Prostate gland (tissue), 2 donors: ENCODE measurements around the gene ATG5. TPM values are rescaled to one million over a fixed set of nuclear protein-coding genes. Genes with fewer than 3 reads are reported as not detected.
A peak's percentile ranks its signal among the peaks of the same experiment; 100 is the strongest.

Source experiments
- DNase-seq: peaks from one replicate; pipeline ENCODE4 v3.0.0-alpha.2; 2019; ENCODE audit warnings: low spot score
- H3K27ac ChIP-seq, 2 donors: fragments of 200-600 bp; sonication (generic); 2 replicates each; pipeline ENCODE4 v1.5.1; 2017 to 2019
- H3K27me3 ChIP-seq: fragments of 200-600 bp; sonication (generic); replicated peaks from 2 replicates; pipeline ENCODE4 v1.5.1; 2019; ENCODE audit not compliant: insufficient read depth
- H3K36me3 ChIP-seq, 2 donors: fragments of 200-600 bp; sonication (generic); 1 replicate in 1 of 2; 2 replicates in 1 of 2; pipeline versions ENCODE4 v1.5.1 to v1.8.1; 2017 to 2019
- H3K4me1 ChIP-seq: fragments of 200-600 bp; sonication (generic); replicated peaks from 2 replicates; pipeline ENCODE4 v1.5.1; 2019
- H3K4me3 ChIP-seq, 2 donors: fragments of 200-600 bp; sonication (generic); 2 replicates each; pipeline ENCODE4 v1.5.1; 2017 to 2019
- H3K9me3 ChIP-seq: fragments of 200-600 bp; sonication (generic); 2 replicates; pipeline ENCODE4 v1.5.1; 2017
- CTCF ChIP-seq, 4 experiments: fragments of 200-600 bp in 2 of 4; fragments of 450-650 bp in 2 of 4; sonication (generic) in 2 of 4; IDR thresholded peaks; 1 replicate in 3 of 4; 2 replicates in 1 of 4; pipeline ENCODE4 v1.5.1; 2016 to 2019; ENCODE audit warnings: antibody characterized with exemption in 4 of 4, mild to moderate bottlenecking in 2 of 4, moderate library complexity in 2 of 4
- POLR2A ChIP-seq: fragments of 450-650 bp; IDR thresholded peaks from one replicate; pipeline ENCODE4 v1.6.1; 2016; ENCODE audit warnings: antibody characterized with exemption, mild to moderate bottlenecking
- POLR2AphosphoS5 ChIP-seq: sonication (generic); formaldehyde crosslinking; IDR thresholded peaks from one replicate; pipeline ENCODE4 v1.6.1; 2017; ENCODE audit warnings: antibody characterized with exemption
- WGBS: methylation state at CpG from one replicate; pipeline ENCODE4 v1.1.5; 2018; 5-methylcytosine and 5-hydroxymethylcytosine counted together
- intact Hi-C: fragments of 100-400 bp; cut with DNase I; formaldehyde crosslinking; loops from one replicate; pipeline ENCODE4 v1.14.2; 2022
- total RNA-seq, 2 donors: library from RNA; depleted of rRNA; stranded (reverse); fragments of >200 nt; gene quantifications; one replicate each; pipeline ENCODE4 v1.1.0, GENCODE V29; 2016

The ATG5 gene
- total RNA-seq, 2 donors from 2014 or later, result 31.9 to 34.3 TPM

GRCh38 chr6:106369739-106370138 lies 44.2 kb upstream of the ATG5 start:
- no peaks in the 10 kb centered on the region for H3K4me1 ChIP-seq
- DNase-seq, result no peak
- no peak for TF ChIP-seq POLR2AphosphoS5
- no peak for TF ChIP-seq POLR2A
- no peak for TF ChIP-seq CTCF (IDR thresholded peaks at IDR 0.05)
- no peak overlapping the region for H3K27ac ChIP-seq
- 81% methylated on average over 2 of the region's 2 CpGs for WGBS
- no peaks in the 10 kb centered on the region for H3K9me3 ChIP-seq
- no peaks in the 10 kb centered on the region for H3K36me3 ChIP-seq
- intact Hi-C loops, result no loop called here
- no peaks in the 10 kb centered on the region for H3K27me3 ChIP-seq
- no peak overlapping the region for H3K4me3 ChIP-seq

- Histone ChIP-seq H3K4me3 (no peak overlapping the region), H3K27me3 (no peaks in the 10 kb centered on the region), H3K27ac (no peak overlapping the region), H3K4me1 (no peaks in the 10 kb centered on the region), H3K9me3 (no peaks in the 10 kb centered on the region), H3K36me3 (no peaks in the 10 kb centered on the region)
- 96% methylated on average over 3 of the region's 3 CpGs for WGBS
- intact Hi-C loops, result no loop called here
- TF ChIP-seq POLR2A (no peak), POLR2AphosphoS5 (no peak), CTCF (IDR thresholded peaks at IDR 0.05) (no peak)
- DNase-seq, result no peak
These were observed 38.0 kb upstream of the ATG5 start for GRCh38 chr6:106363401-106364138.

GRCh38 chr6:106360989-106361430 lies 35.5 kb upstream of the ATG5 start:
- intact Hi-C loops, result no loop called here
- peak overlapping the region; percentile 67 to 81 for H3K27ac ChIP-seq

GRCh38 chr6:106360410-106360988 lies 34.9 kb upstream of the ATG5 start, which contains the start of gene CRYBG1:
Gene CRYBG1, plus strand, starts transcription at chr6:106360717. Its CDS starts 192 bp downstream, at chr6:106360909.
- 2% methylated on average over 23 of the region's 66 CpGs for WGBS
- no peaks in the 10 kb centered on the region for H3K9me3 ChIP-seq
- peak; percentile 84 for DNase-seq
- peak within 1 kb of the TSS; percentile 67 to 81 for H3K27ac ChIP-seq
- H3K4me1 ChIP-seq, result no peaks in the 10 kb centered on the region
- H3K36me3 ChIP-seq, result no peaks in the 10 kb centered on the region
- H3K27me3 ChIP-seq, result no peaks in the 10 kb centered on the region
- TF ChIP-seq POLR2A, result peak; percentile 52
- TF ChIP-seq CTCF (IDR thresholded peaks at IDR 0.05), result peak; percentile 93 to 99 (median 99)
- peak; percentile 40 for TF ChIP-seq POLR2AphosphoS5
- intact Hi-C loops, result no loop called here
- H3K4me3 ChIP-seq, result peak within 1 kb of the TSS; percentile 56 to 69

More at GRCh38 chr6:106360989-106361430, 35.5 kb upstream of the ATG5 start:
- Histone ChIP-seq H3K4me1 (no peaks in the 10 kb centered on the region), H3K36me3 (no peaks in the 10 kb centered on the region), H3K27me3 (no peaks in the 10 kb centered on the region), H3K9me3 (no peaks in the 10 kb centered on the region), H3K4me3 (peak overlapping the region; percentile 56 to 69)
- TF ChIP-seq POLR2AphosphoS5 (no peak), POLR2A (no peak)
- WGBS, result 5% methylated on average over 31 of the region's 31 CpGs
- DNase-seq, result peak; percentile 21

- TF ChIP-seq POLR2A, result no peak
- TF ChIP-seq CTCF (IDR thresholded peaks at IDR 0.05), result no peak
- TF ChIP-seq POLR2AphosphoS5, result no peak
- Histone ChIP-seq H3K4me3 (peak overlapping the region; percentile 56 to 69), H3K27me3 (no peaks in the 10 kb centered on the region), H3K27ac (peak overlapping the region; percentile 53 to 81), H3K9me3 (no peaks in the 10 kb centered on the region), H3K4me1 (no peaks in the 10 kb centered on the region), H3K36me3 (no peaks in the 10 kb centered on the region)
- intact Hi-C loops, result no loop called here
- WGBS, result 24% methylated on average over 8 of the region's 12 CpGs
- DNase-seq, result no peak
These were observed 34.4 kb upstream of the ATG5 start for GRCh38 chr6:106359959-106360409.
